SK-N-DZ (cell line): ENCODE data around the gene RNF11.

Experiments used
- DNase-seq: peaks from one replicate; pipeline ENCODE4 v3.0.0-alpha.2; 2015; ENCODE audit warnings: low spot score

The RNF11 gene

GRCh38 chr1:51313268-51313852 is 77.3 kb downstream of the RNF11 start:
- no peak for DNase-seq

- no peak for DNase-seq
These were observed 78.1 kb downstream of the RNF11 start for GRCh38 chr1:51313961-51314777.

DNA sequence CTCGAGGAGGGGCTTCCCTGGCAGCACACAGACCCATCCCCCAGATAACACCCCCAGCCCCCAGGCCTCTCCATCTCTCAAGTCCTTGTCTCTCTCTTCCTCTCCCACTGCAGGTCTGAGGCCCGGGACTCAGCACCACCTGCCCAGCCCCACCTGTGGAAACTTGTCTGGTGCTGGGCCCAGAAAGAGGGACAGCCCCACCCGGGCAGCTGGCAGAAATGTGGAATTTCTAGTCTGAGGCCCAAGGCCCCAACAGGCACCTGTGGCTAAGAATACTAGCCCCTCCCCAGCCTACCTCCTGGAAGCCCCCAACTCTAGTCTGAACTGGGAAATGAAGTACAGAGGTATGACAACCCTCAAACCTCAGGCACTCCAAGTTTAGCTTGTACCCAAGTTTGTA is 78.9 kb downstream of the RNF11 start:
- DNase-seq = no peak

- no peak for DNase-seq
These were observed 80.2 kb downstream of the RNF11 start for GRCh38 chr1:51316113-51316845.

DNA sequence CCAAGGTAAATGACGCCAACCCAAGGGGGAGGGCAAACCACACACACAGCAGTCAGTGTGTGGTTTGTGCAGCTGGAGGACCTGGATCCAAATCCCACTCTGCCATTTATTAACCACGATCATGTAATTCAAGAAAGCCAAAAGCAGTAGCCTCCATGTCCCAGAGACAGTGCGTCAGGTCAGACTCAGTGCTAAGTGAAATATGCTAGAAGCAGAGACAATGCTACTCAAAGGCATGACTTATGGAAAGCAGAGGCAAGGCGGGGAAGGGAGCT is 80.7 kb downstream of the RNF11 start:
- DNase-seq = no peak

GRCh38 chr1:51317798-51318197 is 81.7 kb downstream of the RNF11 start:
- no peak for DNase-seq

- DNase-seq = no peak
These were observed 85.2 kb downstream of the RNF11 start for GRCh38 chr1:51320967-51321923.

- DNase-seq = no peak
These were observed 85.8 kb downstream of the RNF11 start for GRCh38 chr1:51321924-51322280.

- DNase-seq = no peak
These were observed 86.5 kb downstream of the RNF11 start for GRCh38 chr1:51322417-51323101.
